GM18498 (cell line): ENCODE results near the gene FAP.

Experiments
- ATAC-seq: cut with Tn5 transposase; IDR thresholded peaks from one replicate; pipeline ENCODE4 v1.9.1; 2021; ENCODE audit warnings: mild to moderate bottlenecking, moderate library complexity; ENCODE audit not compliant: unreplicated experiment

Gene FAP

GRCh38 chr2:162242586-162243280 lies 512 bp downstream of the FAP start:
- ATAC-seq, result no peak

- no peak for ATAC-seq
Observed at GRCh38 chr2:162241571-162241970, 1.7 kb downstream of the FAP start.

GRCh38 chr2:162234620-162235462 lies 8.4 kb downstream of the FAP start:
- no peak for ATAC-seq

GRCh38 chr2:162233197-162233596 lies 10.0 kb downstream of the FAP start:
- ATAC-seq, result no peak

- no peak for ATAC-seq
Observed at GRCh38 chr2:162232671-162233070, 10.6 kb downstream of the FAP start.

GRCh38 chr2:162232027-162232426 lies 11.2 kb downstream of the FAP start:
- ATAC-seq, result no peak

- no peak for ATAC-seq
Observed at GRCh38 chr2:162230761-162231160, 12.5 kb downstream of the FAP start.

- no peak for ATAC-seq
Observed at GRCh38 chr2:162226836-162227235, 16.4 kb downstream of the FAP start.

GRCh38 chr2:162221064-162221463 lies 22.2 kb downstream of the FAP start:
- peak; percentile 93 for ATAC-seq

GRCh38 chr2:162220368-162220767 lies 22.9 kb downstream of the FAP start:
- ATAC-seq, result no peak

- no peak for ATAC-seq
Observed at GRCh38 chr2:162219426-162219825, 23.8 kb downstream of the FAP start.

- no peak for ATAC-seq
Observed at GRCh38 chr2:162217598-162217997, 25.6 kb downstream of the FAP start.

GRCh38 chr2:162215162-162215561 lies 28.1 kb downstream of the FAP start:
- no peak for ATAC-seq

GRCh38 chr2:162212366-162212765 lies 30.9 kb downstream of the FAP start:
- ATAC-seq, result no peak

- ATAC-seq, result no peak
Observed at GRCh38 chr2:162211732-162212131, 31.5 kb downstream of the FAP start.

- ATAC-seq, result no peak
Observed at GRCh38 chr2:162210385-162210784, 32.9 kb downstream of the FAP start.

GRCh38 chr2:162202203-162202602 lies 41.0 kb downstream of the FAP start:
- ATAC-seq, result no peak

GRCh38 chr2:162200636-162201035 lies 42.6 kb downstream of the FAP start:
- ATAC-seq, result no peak

- ATAC-seq, result no peak
Observed at GRCh38 chr2:162199913-162200312, 43.3 kb downstream of the FAP start.

GRCh38 chr2:162198239-162198638 lies 45.0 kb downstream of the FAP start:
- no peak for ATAC-seq

- no peak for ATAC-seq
Observed at GRCh38 chr2:162197069-162197825, 46.0 kb downstream of the FAP start.

GRCh38 chr2:162196638-162197037 lies 46.6 kb downstream of the FAP start:
- ATAC-seq, result no peak
